Measurements from ENCODE around the gene GRB14.

GRCh38 chr2:164644036-164644700 lies 22.9 kb upstream of the GRB14 start:
- TF ChIP-seq GATA2 (IDR thresholded peaks at IDR 0.05; ENCODE audit: low read depth, low read length) (no peak), GATA3 (IDR thresholded peaks at IDR 0.05; ENCODE audit: low read depth, low read length) (no peak)

All from SH-SY5Y (cell line).